A549 (cell line): ENCODE measurements around the gene ARHGAP12. TPM values are rescaled to one million over a fixed set of nuclear protein-coding genes. Genes with fewer than 3 reads are reported as not detected.

ENCODE experiments used
- ATAC-seq, 2 experiments: fragments of 200-7000 bp in 1 of 2; fragments of >200 bp in 1 of 2; cut with Nextera tagmentation in 1 of 2; cut with Tn5 transposase in 1 of 2; 3 replicates each; pipeline versions ENCODE4 v1.8.0 to v1.9.1; 2018 to 2020; ENCODE audit warnings: mild to moderate bottlenecking in 1 of 2, moderate library complexity in 1 of 2
- CTCF ChIA-PET: fragments of 300-600 bp; sonication (Branson Sonifier 250); formaldehyde crosslinking; extraction: SDS; loops from one replicate; lab custom pipeline; 2021; ENCODE audit warnings: antibody characterized with exemption, inconsistent platforms; lab: Yijun Ruan, JAX
- POLR2A ChIA-PET: fragments of 350-600 bp; formaldehyde crosslinking; extraction: SDS; loops from one replicate; lab custom pipeline; 2021; ENCODE audit warnings: antibody characterized with exemption, inconsistent platforms; lab: Yijun Ruan, JAX
- DNase-seq, 2 experiments: peaks; one replicate each; pipeline versions ENCODE4 v3.0.0 to v3.0.0-alpha.2; 2011 to 2016; ENCODE audit warnings: low read depth in 1 of 2, low spot score in 1 of 2
- FAIRE-seq: peaks from 2 replicates; lab custom pipeline; 2011; peaks lifted over from hg19 to GRCh38; lab: Jason Lieb, UNC
- H3K27ac ChIP-seq, 2 experiments: fragments of >200 bp; sonication (Bioruptor Twin); formaldehyde crosslinking; 3 replicates each; pipeline ENCODE4 v1.5.1; 2016 to 2017
- H3K4me1 ChIP-seq: fragments of >200 bp; sonication (Bioruptor Twin); formaldehyde crosslinking; 3 replicates; pipeline ENCODE4 v1.6.1; 2016
- H3K4me2 ChIP-seq: fragments of >200 bp; sonication (Bioruptor Twin); formaldehyde crosslinking; 3 replicates; pipeline ENCODE4 v1.6.1; 2016
- H3K4me3 ChIP-seq: fragments of >200 bp; sonication (Bioruptor Twin); formaldehyde crosslinking; 3 replicates; pipeline ENCODE4 v1.5.1; 2016
- H3K9me3 ChIP-seq: fragments of >200 bp; sonication (Bioruptor Twin); formaldehyde crosslinking; 3 replicates; pipeline ENCODE4 v1.6.1; 2016
- BHLHE40 ChIP-seq: IDR thresholded peaks from 2 replicates; pipeline ENCODE4 v1.6.1; 2012; ENCODE audit warnings: low read depth, low read length, inconsistent platforms
- CHD2 ChIP-seq: fragments of 150-350 bp; IDR thresholded peaks from 2 replicates; pipeline ENCODE4 v1.6.1; 2014; ENCODE audit warnings: low read length; ENCODE audit not compliant: partially characterized antibody
- EP300 ChIP-seq, 2 experiments: fragments of >200 bp; sonication (Bioruptor Twin); formaldehyde crosslinking; IDR thresholded peaks; 2 replicates in 1 of 2; 3 replicates in 1 of 2; pipeline ENCODE4 v1.6.1; 2016 to 2017
- ESRRA ChIP-seq: fragments of 150-350 bp; IDR thresholded peaks from 2 replicates; pipeline ENCODE4 v1.6.1; 2014; ENCODE audit warnings: mild to moderate bottlenecking, low read length, borderline replicate concordance
- FOSL2 ChIP-seq, 2 experiments: fragments of 450-650 bp in 1 of 2; fragments of >200 bp in 1 of 2; sonication (Bioruptor Twin) in 1 of 2; formaldehyde crosslinking; IDR thresholded peaks; 2 replicates each; pipeline versions ENCODE4 v1.5.0 to v1.6.1; 2016 to 2020; ENCODE audit warnings: mild to moderate bottlenecking in 1 of 2, moderate library complexity in 1 of 2
- FOXS1 ChIP-seq: fragments of 250-450 bp; sonication (Bioruptor Pico); IDR thresholded peaks from 2 replicates; pipeline ENCODE4 v1.5.0; 2020; ENCODE audit warnings: mild to moderate bottlenecking, moderate library complexity
- GATA3 ChIP-seq: IDR thresholded peaks from 2 replicates; pipeline ENCODE4 v1.6.1; 2012; ENCODE audit warnings: borderline replicate concordance
- HDAC2 ChIP-seq: fragments of 200-600 bp; sonication (generic); IDR thresholded peaks from 2 replicates; pipeline ENCODE4 v1.6.1; 2016
- HEYL ChIP-seq: fragments of 250-450 bp; sonication (Bioruptor Pico); IDR thresholded peaks from 2 replicates; pipeline ENCODE4 v1.8.0; 2021; ENCODE audit warnings: mild to moderate bottlenecking, moderate library complexity
- KDM1A ChIP-seq: fragments of 200-600 bp; sonication (generic); IDR thresholded peaks from 2 replicates; pipeline ENCODE4 v1.6.1; 2016; ENCODE audit warnings: low read depth, mild to moderate bottlenecking
- MAFK ChIP-seq: fragments of 450-650 bp; IDR thresholded peaks from 2 replicates; pipeline ENCODE4 v1.6.1; 2014; ENCODE audit not compliant: partially characterized antibody
- MYC ChIP-seq: IDR thresholded peaks from 2 replicates; pipeline ENCODE4 v1.6.1; 2012; ENCODE audit warnings: mild to moderate bottlenecking, inconsistent platforms, low read length, improper control_type of control experiment, borderline replicate concordance
- NFE2L2 ChIP-seq: fragments of 150-350 bp; conservative IDR thresholded peaks from 2 replicates; pipeline ENCODE4 v1.6.1; 2014; ENCODE audit warnings: low read length
- NR3C1 ChIP-seq: fragments of >200 bp; sonication (Bioruptor Twin); formaldehyde crosslinking; IDR thresholded peaks from 3 replicates; pipeline ENCODE4 v1.6.1; 2017
- POLR2AphosphoS2 ChIP-seq: conservative IDR thresholded peaks from 2 replicates; pipeline ENCODE4 v1.6.1; 2012; ENCODE audit warnings: low read length, improper control_type of control experiment, inconsistent platforms
- RARB ChIP-seq: fragments of 250-450 bp; sonication (Bioruptor Pico); IDR thresholded peaks from 2 replicates; pipeline ENCODE4 v1.8.0; 2021; ENCODE audit warnings: mild to moderate bottlenecking, moderate library complexity
- RCOR1 ChIP-seq: fragments of 150-350 bp; IDR thresholded peaks from 2 replicates; pipeline ENCODE4 v1.6.1; 2014; ENCODE audit warnings: antibody characterized with exemption, low read length, low read depth
- TFCP2L1 ChIP-seq: fragments of 250-450 bp; sonication (Bioruptor Pico); IDR thresholded peaks from 2 replicates; pipeline ENCODE4 v1.5.0; 2021; ENCODE audit warnings: mild to moderate bottlenecking
- ZC3H11A ChIP-seq: fragments of 450-650 bp; IDR thresholded peaks from 2 replicates; pipeline ENCODE4 v1.6.1; 2014; ENCODE audit warnings: antibody characterized with exemption, mild to moderate bottlenecking
- ZFP36 ChIP-seq: fragments of 450-650 bp; IDR thresholded peaks from 2 replicates; pipeline ENCODE4 v1.6.1; 2014; ENCODE audit warnings: borderline replicate concordance; ENCODE audit not compliant: partially characterized antibody
- WGBS: methylation state at CpG from one replicate; pipeline ENCODE4 v1.1.6; 2017; ENCODE audit errors: missing lambda C conversion rate; 5-methylcytosine and 5-hydroxymethylcytosine counted together
- polyA plus RNA-seq, 4 experiments: library from polyadenylated mRNA; depleted of rRNA in 3 of 4; stranded (reverse); fragments of >200 nt; fragmentation: RNase III in 1 of 4; extraction: RNeasy Plus Mini Kit Qiagen cat#74134 plus additional on column Dnase treatment in 1 of 4; gene quantifications; 2 replicates in 3 of 4; 3 replicates in 1 of 4; pipeline ENCODE4 v1.2.3, GENCODE V29; 2011 to 2017
- TF ChIP-seq, protein P1 (sequence below): fragments of 250-450 bp; sonication (Bioruptor Pico); IDR thresholded peaks from 2 replicates; pipeline ENCODE4 v1.5.0; 2021; ENCODE audit warnings: mild to moderate bottlenecking, moderate library complexity, borderline replicate concordance
- TF ChIP-seq, protein P2 (sequence below): IDR thresholded peaks from 2 replicates; pipeline ENCODE4 v1.6.1; 2012
- TF ChIP-seq, protein P3 (sequence below): fragments of 450-650 bp; IDR thresholded peaks from 2 replicates; pipeline ENCODE4 v1.6.1; 2014; ENCODE audit warnings: antibody characterized with exemption
- TF ChIP-seq, protein P4 (sequence below): fragments of 250-450 bp; sonication (Bioruptor Pico); IDR thresholded peaks from 2 replicates; pipeline ENCODE4 v1.5.0; 2020; ENCODE audit warnings: low read depth, mild to moderate bottlenecking, moderate library complexity
- TF ChIP-seq, protein P5 (sequence below): fragments of 200-600 bp; sonication (generic); IDR thresholded peaks from 2 replicates; pipeline ENCODE4 v1.6.1; 2016; ENCODE audit warnings: antibody characterized with exemption, mild to moderate bottlenecking, moderate library complexity
- TF ChIP-seq, protein P6 (sequence below): fragments of >200 bp; sonication (Bioruptor Twin); formaldehyde crosslinking; IDR thresholded peaks from 2 replicates; pipeline ENCODE4 v1.6.1; 2016

ARHGAP12 gene
- polyA plus RNA-seq, 2 of the 4 experiments (the other 2 are of a cell fraction) = 22.1 to 49.3 TPM

DNA sequence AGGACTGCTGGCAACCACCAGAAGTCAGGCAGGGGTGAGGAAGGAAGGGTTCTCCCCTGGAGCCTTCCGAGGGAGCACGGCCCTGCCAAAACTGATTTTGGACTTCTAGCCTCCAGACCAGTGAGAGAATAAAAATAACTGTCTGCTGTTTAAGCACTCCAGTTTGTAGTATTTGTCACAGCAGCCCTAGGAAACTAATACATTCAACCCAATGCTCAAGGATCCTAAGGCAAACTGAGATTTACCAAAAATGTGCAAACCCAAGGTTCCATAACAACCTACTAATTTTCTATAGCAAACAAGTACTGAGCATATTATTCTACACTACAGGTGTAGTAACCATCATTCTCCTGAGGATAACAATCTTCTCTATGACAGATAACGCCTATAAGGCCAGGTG, 18.6 kb downstream of the ARHGAP12 start:
- no peak overlapping the region for H3K4me3 ChIP-seq
- no peak for DNase-seq
- ChIA-PET CTCF (no interaction called here), POLR2A (no interaction called here)
- H3K4me2 ChIP-seq = no peak overlapping the region
- no peak for TF ChIP-seq TFCP2L1 (CRISPR knock-in tag)
- TF ChIP-seq HEYL (CRISPR knock-in tag) = no peak
- no peak for TF ChIP-seq NFE2L2
- TF ChIP-seq, protein P1, sequence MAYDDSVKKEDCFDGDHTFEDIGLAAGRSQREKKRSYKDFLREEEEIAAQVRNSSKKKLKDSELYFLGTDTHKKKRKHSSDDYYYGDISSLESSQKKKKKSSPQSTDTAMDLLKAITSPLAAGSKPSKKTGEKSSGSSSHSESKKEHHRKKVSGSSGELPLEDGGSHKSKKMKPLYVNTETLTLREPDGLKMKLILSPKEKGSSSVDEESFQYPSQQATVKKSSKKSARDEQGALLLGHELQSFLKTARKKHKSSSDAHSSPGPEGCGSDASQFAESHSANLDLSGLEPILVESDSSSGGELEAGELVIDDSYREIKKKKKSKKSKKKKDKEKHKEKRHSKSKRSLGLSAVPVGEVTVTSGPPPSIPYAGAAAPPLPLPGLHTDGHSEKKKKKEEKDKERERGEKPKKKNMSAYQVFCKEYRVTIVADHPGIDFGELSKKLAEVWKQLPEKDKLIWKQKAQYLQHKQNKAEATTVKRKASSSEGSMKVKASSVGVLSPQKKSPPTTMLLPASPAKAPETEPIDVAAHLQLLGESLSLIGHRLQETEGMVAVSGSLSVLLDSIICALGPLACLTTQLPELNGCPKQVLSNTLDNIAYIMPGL = no peak
- TF ChIP-seq MYC = no peak
- no peak for TF ChIP-seq KDM1A
- TF ChIP-seq HDAC2 = no peak
- TF ChIP-seq ESRRA = no peak
- TF ChIP-seq, protein P2, sequence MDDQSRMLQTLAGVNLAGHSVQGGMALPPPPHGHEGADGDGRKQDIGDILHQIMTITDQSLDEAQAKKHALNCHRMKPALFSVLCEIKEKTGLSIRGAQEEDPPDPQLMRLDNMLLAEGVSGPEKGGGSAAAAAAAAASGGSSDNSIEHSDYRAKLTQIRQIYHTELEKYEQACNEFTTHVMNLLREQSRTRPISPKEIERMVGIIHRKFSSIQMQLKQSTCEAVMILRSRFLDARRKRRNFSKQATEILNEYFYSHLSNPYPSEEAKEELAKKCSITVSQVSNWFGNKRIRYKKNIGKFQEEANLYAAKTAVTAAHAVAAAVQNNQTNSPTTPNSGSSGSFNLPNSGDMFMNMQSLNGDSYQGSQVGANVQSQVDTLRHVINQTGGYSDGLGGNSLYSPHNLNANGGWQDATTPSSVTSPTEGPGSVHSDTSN = no peak
- TF ChIP-seq RARB = no peak
- TF ChIP-seq, protein P3, sequence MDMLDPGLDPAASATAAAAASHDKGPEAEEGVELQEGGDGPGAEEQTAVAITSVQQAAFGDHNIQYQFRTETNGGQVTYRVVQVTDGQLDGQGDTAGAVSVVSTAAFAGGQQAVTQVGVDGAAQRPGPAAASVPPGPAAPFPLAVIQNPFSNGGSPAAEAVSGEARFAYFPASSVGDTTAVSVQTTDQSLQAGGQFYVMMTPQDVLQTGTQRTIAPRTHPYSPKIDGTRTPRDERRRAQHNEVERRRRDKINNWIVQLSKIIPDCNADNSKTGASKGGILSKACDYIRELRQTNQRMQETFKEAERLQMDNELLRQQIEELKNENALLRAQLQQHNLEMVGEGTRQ = no peak
- WGBS = 95% methylated on average over 3 of the region's 3 CpGs
- no peak for FAIRE-seq
- H3K4me1 ChIP-seq = peaks cover 54% of the 10 kb centered on the region
- no peak overlapping the region for H3K27ac ChIP-seq
- no peaks in the 10 kb centered on the region for H3K9me3 ChIP-seq
- ATAC-seq = no peak

DNA sequence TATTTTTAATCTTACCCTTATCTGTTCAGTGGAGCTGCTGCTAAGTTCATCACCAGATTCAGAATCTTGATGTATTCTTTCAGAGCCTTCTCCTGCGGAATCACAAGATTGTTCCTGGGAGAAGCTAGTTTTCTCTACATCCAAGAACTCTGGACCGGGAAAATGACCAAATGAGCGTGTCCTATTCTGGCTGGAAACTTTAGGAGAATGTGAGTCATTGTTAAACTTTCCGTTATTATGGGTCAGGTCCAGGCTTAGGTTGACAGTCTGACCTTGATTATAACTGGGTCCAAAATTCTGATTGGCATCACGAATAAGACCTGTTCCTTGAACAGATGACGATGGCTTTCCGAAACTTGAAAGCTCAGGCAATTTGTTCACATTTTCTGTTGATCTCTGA, 20.5 kb downstream of the ARHGAP12 start:
- TF ChIP-seq FOXS1 (CRISPR knock-in tag) (no peak), POLR2AphosphoS2 (no peak), RCOR1 (no peak), MAFK (peak; percentile 40), ZFP36 (no peak), BHLHE40 (no peak)
- TF ChIP-seq, all 56 proteins: peak for 1
- no peak for FAIRE-seq
- Histone ChIP-seq H3K27ac (no peak overlapping the region), H3K9me3 (no peaks in the 10 kb centered on the region), H3K4me3 (no peak overlapping the region), H3K4me2 (no peak overlapping the region), H3K4me1 (peaks cover 41% of the 10 kb centered on the region)
- DNase-seq = no peak
- WGBS = 83% methylated on average over 7 of the region's 7 CpGs
- ChIA-PET CTCF (interaction anchor here (0.6 to 1.0 kb wide), 3 partner anchors 39 to 46 kb away, joined by 3 read pairs; no protein-coding TSS in a partner anchor), POLR2A (interaction anchor here (1.2 kb wide), 1 partner anchor 21 kb away, joined by 4 read pairs; the partner anchor contains the start of gene ARHGAP12)
- no peak for ATAC-seq

DNA sequence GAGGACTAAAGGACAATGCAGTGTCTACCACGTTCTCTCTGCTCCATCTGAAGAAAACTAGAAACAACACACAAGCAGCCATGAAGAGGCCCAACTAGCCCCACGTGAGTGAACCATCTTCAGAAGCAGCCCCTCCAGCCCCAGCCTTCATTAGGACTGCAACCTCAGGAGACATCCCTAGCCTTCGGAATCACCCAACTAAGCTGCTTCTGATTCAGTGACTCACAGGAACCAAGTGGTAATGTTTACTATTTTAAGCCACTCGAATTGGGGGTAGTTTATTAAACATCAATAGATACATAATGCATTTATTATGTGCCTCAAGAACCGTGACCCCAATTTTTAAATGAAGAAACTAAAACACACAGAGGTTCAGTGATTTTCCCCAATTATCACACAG, 22.6 kb downstream of the ARHGAP12 start:
- Histone ChIP-seq H3K4me2 (0 out of 3 replicates have a peak overlapping the region, but pooled peaks have one; percentile 1), H3K9me3 (0 out of 3 replicates have a peak, but pooled peaks cover 3% of the 10 kb centered on the region), H3K4me1 (peaks cover 22% of the 10 kb centered on the region), H3K4me3 (no peak overlapping the region), H3K27ac (no peak overlapping the region)
- 56% methylated on average over 5 of the region's 5 CpGs for WGBS
- CTCF ChIA-PET = interaction anchor here (1.2 to 1.7 kb wide), 3 partner anchors 13 to 44 kb away, joined by 3 to 9 read pairs (median 5); partner anchors contain the start of gene ARHGAP12
- DNase-seq (no peak), FAIRE-seq (no peak), ATAC-seq (peak in 1 of 2 experiments; percentile 19; a peak in 2 of 6 replicates)
- POLR2A ChIA-PET = no interaction called here
- TF ChIP-seq GATA3 = no peak
- no peak for TF ChIP-seq HEYL (CRISPR knock-in tag)
- no peak for TF ChIP-seq FOSL2 (IDR thresholded peaks at IDR 0.05)
- TF ChIP-seq FOSL2 (CRISPR knock-in tag; IDR thresholded peaks at IDR 0.05) = no peak
- TF ChIP-seq, protein P4, sequence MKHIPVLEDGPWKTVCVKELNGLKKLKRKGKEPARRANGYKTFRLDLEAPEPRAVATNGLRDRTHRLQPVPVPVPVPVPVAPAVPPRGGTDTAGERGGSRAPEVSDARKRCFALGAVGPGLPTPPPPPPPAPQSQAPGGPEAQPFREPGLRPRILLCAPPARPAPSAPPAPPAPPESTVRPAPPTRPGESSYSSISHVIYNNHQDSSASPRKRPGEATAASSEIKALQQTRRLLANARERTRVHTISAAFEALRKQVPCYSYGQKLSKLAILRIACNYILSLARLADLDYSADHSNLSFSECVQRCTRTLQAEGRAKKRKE (CRISPR knock-in tag) = no peak
- no peak for TF ChIP-seq RCOR1
- no peak for TF ChIP-seq MYC
- TF ChIP-seq POLR2AphosphoS2 = no peak
- TF ChIP-seq, protein P5, sequence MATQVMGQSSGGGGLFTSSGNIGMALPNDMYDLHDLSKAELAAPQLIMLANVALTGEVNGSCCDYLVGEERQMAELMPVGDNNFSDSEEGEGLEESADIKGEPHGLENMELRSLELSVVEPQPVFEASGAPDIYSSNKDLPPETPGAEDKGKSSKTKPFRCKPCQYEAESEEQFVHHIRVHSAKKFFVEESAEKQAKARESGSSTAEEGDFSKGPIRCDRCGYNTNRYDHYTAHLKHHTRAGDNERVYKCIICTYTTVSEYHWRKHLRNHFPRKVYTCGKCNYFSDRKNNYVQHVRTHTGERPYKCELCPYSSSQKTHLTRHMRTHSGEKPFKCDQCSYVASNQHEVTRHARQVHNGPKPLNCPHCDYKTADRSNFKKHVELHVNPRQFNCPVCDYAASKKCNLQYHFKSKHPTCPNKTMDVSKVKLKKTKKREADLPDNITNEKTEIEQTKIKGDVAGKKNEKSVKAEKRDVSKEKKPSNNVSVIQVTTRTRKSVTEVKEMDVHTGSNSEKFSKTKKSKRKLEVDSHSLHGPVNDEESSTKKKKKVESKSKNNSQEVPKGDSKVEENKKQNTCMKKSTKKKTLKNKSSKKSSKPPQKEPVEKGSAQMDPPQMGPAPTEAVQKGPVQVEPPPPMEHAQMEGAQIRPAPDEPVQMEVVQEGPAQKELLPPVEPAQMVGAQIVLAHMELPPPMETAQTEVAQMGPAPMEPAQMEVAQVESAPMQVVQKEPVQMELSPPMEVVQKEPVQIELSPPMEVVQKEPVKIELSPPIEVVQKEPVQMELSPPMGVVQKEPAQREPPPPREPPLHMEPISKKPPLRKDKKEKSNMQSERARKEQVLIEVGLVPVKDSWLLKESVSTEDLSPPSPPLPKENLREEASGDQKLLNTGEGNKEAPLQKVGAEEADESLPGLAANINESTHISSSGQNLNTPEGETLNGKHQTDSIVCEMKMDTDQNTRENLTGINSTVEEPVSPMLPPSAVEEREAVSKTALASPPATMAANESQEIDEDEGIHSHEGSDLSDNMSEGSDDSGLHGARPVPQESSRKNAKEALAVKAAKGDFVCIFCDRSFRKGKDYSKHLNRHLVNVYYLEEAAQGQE = no peak
- TF ChIP-seq NR3C1 = no peak
- no peak for TF ChIP-seq CHD2
- no peak for TF ChIP-seq ZC3H11A
- TF ChIP-seq, protein P6, sequence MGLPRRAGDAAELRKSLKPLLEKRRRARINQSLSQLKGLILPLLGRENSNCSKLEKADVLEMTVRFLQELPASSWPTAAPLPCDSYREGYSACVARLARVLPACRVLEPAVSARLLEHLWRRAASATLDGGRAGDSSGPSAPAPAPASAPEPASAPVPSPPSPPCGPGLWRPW = no peak
- TF ChIP-seq TFCP2L1 (CRISPR knock-in tag) = no peak
- TF ChIP-seq EP300 (IDR thresholded peaks at IDR 0.05) = no peak
